Testis (tissue), 2 donors: ENCODE measurements around the gene ZMIZ1.

Source experiments
- POLR2A ChIP-seq: fragments of 450-650 bp; IDR thresholded peaks from one replicate; pipeline ENCODE4 v1.6.1; 2017; ENCODE audit warnings: antibody characterized with exemption, mild to moderate bottlenecking, moderate library complexity
- TF ChIP-seq, protein P1 (sequence below), 3 experiments: fragments of 450-650 bp in 2 of 3; fragments of 200-600 bp in 1 of 3; sonication (generic) in 1 of 3; IDR thresholded peaks; one replicate each; pipeline ENCODE4 v1.5.1; 2016 to 2019; ENCODE audit warnings: antibody characterized with exemption in 3 of 3, mild to moderate bottlenecking in 2 of 3, moderate library complexity in 1 of 3

- TF ChIP-seq, protein P1, sequence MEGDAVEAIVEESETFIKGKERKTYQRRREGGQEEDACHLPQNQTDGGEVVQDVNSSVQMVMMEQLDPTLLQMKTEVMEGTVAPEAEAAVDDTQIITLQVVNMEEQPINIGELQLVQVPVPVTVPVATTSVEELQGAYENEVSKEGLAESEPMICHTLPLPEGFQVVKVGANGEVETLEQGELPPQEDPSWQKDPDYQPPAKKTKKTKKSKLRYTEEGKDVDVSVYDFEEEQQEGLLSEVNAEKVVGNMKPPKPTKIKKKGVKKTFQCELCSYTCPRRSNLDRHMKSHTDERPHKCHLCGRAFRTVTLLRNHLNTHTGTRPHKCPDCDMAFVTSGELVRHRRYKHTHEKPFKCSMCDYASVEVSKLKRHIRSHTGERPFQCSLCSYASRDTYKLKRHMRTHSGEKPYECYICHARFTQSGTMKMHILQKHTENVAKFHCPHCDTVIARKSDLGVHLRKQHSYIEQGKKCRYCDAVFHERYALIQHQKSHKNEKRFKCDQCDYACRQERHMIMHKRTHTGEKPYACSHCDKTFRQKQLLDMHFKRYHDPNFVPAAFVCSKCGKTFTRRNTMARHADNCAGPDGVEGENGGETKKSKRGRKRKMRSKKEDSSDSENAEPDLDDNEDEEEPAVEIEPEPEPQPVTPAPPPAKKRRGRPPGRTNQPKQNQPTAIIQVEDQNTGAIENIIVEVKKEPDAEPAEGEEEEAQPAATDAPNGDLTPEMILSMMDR (IDR thresholded peaks at IDR 0.05), result no peak
- TF ChIP-seq POLR2A, result no peak
Observed at GRCh38 chr10:79277579-79278269, 209.0 kb downstream of the ZMIZ1 start.
